Parathyroid adenoma (tissue), 2 donors: ENCODE data around the gene ADGRL3.
"Not testable (repeated sequence)": the region's sequence is repeated elsewhere in the genome, so short reads cannot be mapped to it uniquely, and the experiment has no call there.

Experiments
- H2AFZ ChIP-seq: fragments of 300-600 bp; sonication (generic); one replicate; pipeline ENCODE4 v1.7.0; 2017; ENCODE audit warnings: antibody characterized with exemption, mild to moderate bottlenecking
- H3K27ac ChIP-seq: fragments of 300-600 bp; sonication (generic); one replicate; pipeline ENCODE4 v1.7.0; 2017
- H3K27me3 ChIP-seq: fragments of 300-600 bp; sonication (generic); one replicate; pipeline ENCODE4 v1.7.0; 2017; ENCODE audit warnings: low read length; ENCODE audit not compliant: control insufficient read depth, insufficient read depth
- H3K36me3 ChIP-seq: fragments of 300-600 bp; sonication (generic); one replicate; pipeline ENCODE4 v1.7.0; 2017; ENCODE audit warnings: low read length; ENCODE audit not compliant: control insufficient read depth, insufficient read depth
- H3K4me1 ChIP-seq: fragments of 300-600 bp; sonication (generic); one replicate; pipeline ENCODE4 v1.7.0; 2017; ENCODE audit warnings: control low read depth
- H3K4me2 ChIP-seq: fragments of 300-600 bp; sonication (generic); one replicate; pipeline ENCODE4 v1.7.0; 2017; ENCODE audit warnings: low read length
- H3K4me3 ChIP-seq: fragments of 300-600 bp; sonication (generic); one replicate; pipeline ENCODE4 v1.7.0; 2017; ENCODE audit warnings: low read depth, low read length
- H3K79me2 ChIP-seq: fragments of 300-600 bp; sonication (generic); one replicate; pipeline ENCODE4 v1.7.0; 2017; ENCODE audit warnings: control low read depth
- H3K9ac ChIP-seq: fragments of 300-600 bp; sonication (generic); one replicate; pipeline ENCODE4 v1.7.0; 2017; ENCODE audit warnings: mild to moderate bottlenecking
- H3K9me3 ChIP-seq: fragments of 300-600 bp; sonication (generic); one replicate; pipeline ENCODE4 v1.7.0; 2017; ENCODE audit warnings: low read length; ENCODE audit not compliant: control insufficient read depth
- TF ChIP-seq, protein P1 (sequence below): fragments of 300-600 bp; sonication (generic); IDR thresholded peaks from one replicate; pipeline ENCODE4 v1.7.0; 2017; ENCODE audit warnings: antibody characterized with exemption, mild to moderate bottlenecking
- donor health status: primary hyperparathyroidism.

ADGRL3 gene

DNA sequence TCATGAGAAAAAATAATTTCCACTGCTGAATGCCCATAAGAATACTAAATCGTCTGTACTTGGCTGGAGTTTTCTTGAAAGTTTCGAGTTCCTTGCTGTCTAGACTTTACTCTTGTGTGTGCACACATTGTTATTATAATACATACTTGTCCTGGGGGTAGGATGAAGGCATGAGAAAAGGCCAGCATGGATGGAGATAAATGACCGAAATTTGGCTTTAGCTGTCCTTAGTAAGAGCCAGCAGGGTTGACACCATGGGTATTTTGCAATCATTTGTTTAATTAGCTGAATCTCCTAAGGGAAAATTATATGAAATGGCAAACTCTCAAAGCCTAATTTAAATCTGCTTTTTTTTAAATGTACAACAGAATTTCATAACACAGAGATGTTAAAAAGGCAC lies 641.6 kb downstream of the ADGRL3 start:
- Histone ChIP-seq H3K27ac (no peak overlapping the region), H3K27me3 (no peaks in the 10 kb centered on the region), H3K9ac (no peak overlapping the region), H3K9me3 (no peaks in the 10 kb centered on the region), H3K4me3 (no peak overlapping the region), H3K4me2 (no peak overlapping the region), H3K36me3 (no peaks in the 10 kb centered on the region), H3K79me2 (no peaks in the 10 kb centered on the region), H3K4me1 (no peaks in the 10 kb centered on the region), H2AFZ (no peak overlapping the region)
- TF ChIP-seq, protein P1, sequence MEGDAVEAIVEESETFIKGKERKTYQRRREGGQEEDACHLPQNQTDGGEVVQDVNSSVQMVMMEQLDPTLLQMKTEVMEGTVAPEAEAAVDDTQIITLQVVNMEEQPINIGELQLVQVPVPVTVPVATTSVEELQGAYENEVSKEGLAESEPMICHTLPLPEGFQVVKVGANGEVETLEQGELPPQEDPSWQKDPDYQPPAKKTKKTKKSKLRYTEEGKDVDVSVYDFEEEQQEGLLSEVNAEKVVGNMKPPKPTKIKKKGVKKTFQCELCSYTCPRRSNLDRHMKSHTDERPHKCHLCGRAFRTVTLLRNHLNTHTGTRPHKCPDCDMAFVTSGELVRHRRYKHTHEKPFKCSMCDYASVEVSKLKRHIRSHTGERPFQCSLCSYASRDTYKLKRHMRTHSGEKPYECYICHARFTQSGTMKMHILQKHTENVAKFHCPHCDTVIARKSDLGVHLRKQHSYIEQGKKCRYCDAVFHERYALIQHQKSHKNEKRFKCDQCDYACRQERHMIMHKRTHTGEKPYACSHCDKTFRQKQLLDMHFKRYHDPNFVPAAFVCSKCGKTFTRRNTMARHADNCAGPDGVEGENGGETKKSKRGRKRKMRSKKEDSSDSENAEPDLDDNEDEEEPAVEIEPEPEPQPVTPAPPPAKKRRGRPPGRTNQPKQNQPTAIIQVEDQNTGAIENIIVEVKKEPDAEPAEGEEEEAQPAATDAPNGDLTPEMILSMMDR, result no peak

DNA sequence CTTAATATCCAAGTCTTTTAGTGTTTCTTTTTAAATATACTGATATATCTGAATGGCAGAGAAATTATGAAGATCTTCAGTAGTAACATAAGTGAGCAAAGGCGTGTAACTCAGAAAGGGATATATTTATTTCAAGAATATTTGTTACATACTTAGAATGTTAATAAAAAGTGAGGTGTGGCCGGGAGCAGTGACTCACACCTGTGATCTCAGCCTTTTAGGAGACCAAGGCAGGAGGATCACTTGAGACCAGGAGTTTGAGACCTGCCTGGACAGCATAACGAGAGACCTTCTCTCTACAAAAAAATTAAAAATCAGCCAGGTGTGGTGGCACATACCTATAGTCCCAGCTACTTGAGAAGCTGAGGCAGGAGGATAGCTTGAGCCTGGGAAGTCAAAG lies 651.0 kb downstream of the ADGRL3 start:
- Histone ChIP-seq H3K36me3 (no peaks in the 10 kb centered on the region), H3K27me3 (no peaks in the 10 kb centered on the region), H3K79me2 (no peaks in the 10 kb centered on the region), H3K27ac (no peak overlapping the region), H3K4me3 (no peak overlapping the region), H2AFZ (no peak overlapping the region), H3K4me1 (no peaks in the 10 kb centered on the region), H3K9me3 (no peaks in the 10 kb centered on the region), H3K4me2 (no peak overlapping the region), H3K9ac (no peak overlapping the region)
- TF ChIP-seq, protein P1, result no peak

DNA sequence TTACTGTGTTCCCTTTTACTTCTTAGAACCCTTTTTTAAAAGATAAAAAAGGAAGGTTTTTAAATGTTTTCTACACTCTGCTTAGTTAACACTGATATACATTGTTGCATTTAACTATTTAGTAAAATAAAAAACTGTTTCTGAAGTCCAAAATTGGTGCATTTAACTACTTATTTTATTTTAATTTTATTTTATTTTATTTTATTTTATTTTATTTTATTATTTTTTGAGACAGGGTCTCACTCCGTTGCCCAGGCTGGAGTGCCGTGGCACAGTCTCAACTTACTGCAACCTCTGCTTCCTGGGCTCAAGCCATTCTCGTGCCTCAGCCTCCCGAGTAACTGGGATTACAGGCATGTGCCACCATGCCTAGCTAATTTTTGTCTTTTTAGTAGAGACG lies 652.0 kb downstream of the ADGRL3 start:
- H3K27me3 ChIP-seq, H3K4me3 ChIP-seq, H2AFZ ChIP-seq, H3K4me2 ChIP-seq, H3K27ac ChIP-seq, H3K79me2 ChIP-seq, H3K9ac ChIP-seq, H3K4me1 ChIP-seq, H3K36me3 ChIP-seq, H3K9me3 ChIP-seq: not testable (repeated sequence)

DNA sequence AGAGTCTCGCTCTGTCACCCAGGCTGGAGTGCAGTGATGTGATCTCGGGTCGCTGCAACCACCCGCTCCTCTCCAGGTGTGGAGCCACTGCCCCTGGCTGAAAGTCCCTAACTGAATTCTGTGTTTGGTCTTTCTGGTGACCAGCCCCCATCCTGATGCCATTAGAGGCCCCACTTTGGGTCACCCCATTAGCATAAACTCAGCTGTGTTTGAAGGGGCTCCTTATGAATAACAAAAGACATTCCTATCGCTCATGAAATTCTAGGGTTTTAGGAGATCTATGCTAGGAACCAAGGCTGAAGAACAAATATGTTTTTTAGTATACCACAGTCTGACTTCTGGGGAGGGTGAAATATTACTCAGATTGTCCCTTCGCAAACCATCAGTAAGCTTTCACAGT lies 652.9 kb downstream of the ADGRL3 start:
- Histone ChIP-seq H3K4me1 (no peaks in the 10 kb centered on the region), H3K9ac (no peak overlapping the region)
- TF ChIP-seq, protein P1, result no peak

DNA sequence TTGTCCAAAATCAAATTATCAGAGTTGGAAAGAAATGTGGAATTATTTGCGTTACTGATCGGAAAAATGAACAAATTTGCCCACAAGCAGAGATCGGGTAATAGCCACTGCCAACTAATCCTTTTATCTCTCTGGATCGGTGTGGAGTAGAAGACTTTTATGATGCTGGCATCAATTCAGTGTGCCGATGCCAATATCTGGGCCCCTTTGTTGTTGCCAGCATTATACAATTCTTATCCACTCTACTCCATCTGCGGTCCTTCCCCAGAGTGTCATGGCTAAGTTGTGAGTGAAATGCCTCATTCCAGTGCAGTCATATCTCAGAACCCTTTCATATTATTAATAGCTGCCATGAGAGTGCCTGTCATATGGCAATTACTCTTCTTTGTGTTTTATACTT lies 660.2 kb downstream of the ADGRL3 start:
- TF ChIP-seq, protein P1, result no peak
- no peaks in the 10 kb centered on the region for H3K79me2 ChIP-seq
- H3K27me3 ChIP-seq, result no peaks in the 10 kb centered on the region
- H3K9me3 ChIP-seq, result no peaks in the 10 kb centered on the region
- H3K4me3 ChIP-seq, result no peak overlapping the region
- no peak overlapping the region for H3K27ac ChIP-seq
- no peaks in the 10 kb centered on the region for H3K4me1 ChIP-seq
- no peak overlapping the region for H3K9ac ChIP-seq
- no peak overlapping the region for H2AFZ ChIP-seq
- H3K4me2 ChIP-seq, result no peak overlapping the region
- H3K36me3 ChIP-seq, result no peaks in the 10 kb centered on the region

More for the DNA sequence above, 652.9 kb downstream of the ADGRL3 start:
- H3K27me3 ChIP-seq, result no peaks in the 10 kb centered on the region
- H3K9me3 ChIP-seq, result no peaks in the 10 kb centered on the region
- no peak overlapping the region for H3K27ac ChIP-seq
- H3K4me3 ChIP-seq, result no peak overlapping the region
- no peaks in the 10 kb centered on the region for H3K36me3 ChIP-seq
- no peaks in the 10 kb centered on the region for H3K79me2 ChIP-seq
- no peak overlapping the region for H2AFZ ChIP-seq
- H3K4me2 ChIP-seq, result no peak overlapping the region
